Endothelial cell of umbilical vein (primary cell): ENCODE data around the gene PTN. TPM values are rescaled to one million over a fixed set of nuclear protein-coding genes. Genes with fewer than 3 reads are reported as not detected.

Experiments used
- BruUV-seq: library from RNA; stranded (reverse); fragments of 400-500 nt; replicated peaks from 2 replicates; lab custom pipeline; 2021; lab: Mats Ljungman, UMichigan
- CTCF ChIA-PET: fragments of 300-600, 350-600 bp; sonication (Branson Sonifier 250); formaldehyde crosslinking; loops from one replicate; lab custom pipeline; 2021; ENCODE audit warnings: antibody characterized with exemption, inconsistent platforms; lab: Charles Lee
- POLR2A ChIA-PET: fragments of 300-600, 350-600 bp; sonication (Branson Sonifier 250); formaldehyde crosslinking; loops from one replicate; lab custom pipeline; 2021; ENCODE audit warnings: antibody characterized with exemption, inconsistent platforms; lab: Charles Lee
- DNase-seq: peaks from one replicate; pipeline ENCODE4 v3.0.0-alpha.2; 2011; ENCODE audit warnings: low read depth, low spot score
- FAIRE-seq: peaks from 2 replicates; lab custom pipeline; 2011; peaks lifted over from hg19 to GRCh38; lab: Jason Lieb, UNC
- H2AFZ ChIP-seq: 2 replicates; pipeline ENCODE4 v1.6.0; 2012; ENCODE audit warnings: low read depth, low read length, control low read depth, inconsistent platforms
- H3K27ac ChIP-seq: 2 replicates; pipeline ENCODE4 v1.5.1; 2011; ENCODE audit warnings: low read depth, mild to moderate bottlenecking, control low read depth, low read length, moderate library complexity; ENCODE audit not compliant: insufficient read depth
- H3K27me3 ChIP-seq, 2 experiments: 2 replicates each; pipeline versions ENCODE4 v1.6.0 to v1.6.1; 2011; ENCODE audit warnings: low read length in 2 of 2, mixed read lengths in 1 of 2; ENCODE audit not compliant: control insufficient read depth in 2 of 2, insufficient read depth in 2 of 2
- H3K36me3 ChIP-seq, 2 experiments: 2 replicates in 1 of 2; 3 replicates in 1 of 2; pipeline ENCODE4 v1.5.1; 2011; ENCODE audit warnings: low read length in 2 of 2, mild to moderate bottlenecking in 1 of 2, moderate library complexity in 1 of 2; ENCODE audit not compliant: control insufficient read depth in 2 of 2, insufficient read depth in 2 of 2; ENCODE audit errors: extremely low read depth in 1 of 2
- H3K4me1 ChIP-seq: 3 replicates; pipeline ENCODE4 v1.5.1; 2011; ENCODE audit warnings: mild to moderate bottlenecking, low read length; ENCODE audit not compliant: control insufficient read depth, insufficient read depth; ENCODE audit errors: extremely low read depth
- H3K4me2 ChIP-seq: 2 replicates; pipeline ENCODE4 v1.6.1; 2011; ENCODE audit warnings: low read length, control low read depth, mixed read lengths; ENCODE audit not compliant: insufficient read depth
- H3K4me3 ChIP-seq, 3 experiments: fragments of 200-600 bp in 1 of 3; sonication (generic), shearing (Covaris generic) in 1 of 3; replicated peaks in 1 of 3; 2 replicates each; pipeline ENCODE4 v1.5.1; 2011 to 2016; ENCODE audit warnings: control low read depth in 3 of 3, low read length in 3 of 3, mild to moderate bottlenecking in 2 of 3, inconsistent platforms in 1 of 3, low read depth in 1 of 3, moderate library complexity in 1 of 3; ENCODE audit not compliant: insufficient read depth in 1 of 3
- H3K79me2 ChIP-seq: 2 replicates; pipeline ENCODE4 v1.6.0; 2012; ENCODE audit warnings: low read length, inconsistent platforms; ENCODE audit not compliant: control insufficient read depth, insufficient read depth
- H3K9ac ChIP-seq: replicated peaks from 2 replicates; pipeline ENCODE3; 2011; ENCODE audit warnings: low read length, control low read depth; ENCODE audit not compliant: insufficient read depth; ENCODE audit errors: extremely low read depth
- H3K9me1 ChIP-seq: replicated peaks from 3 replicates; pipeline ENCODE4 v1.6.0; 2011; ENCODE audit warnings: mild to moderate bottlenecking, low read length; ENCODE audit not compliant: control insufficient read depth, insufficient read depth; ENCODE audit errors: extremely low read depth
- H3K9me3 ChIP-seq: replicated peaks from 2 replicates; pipeline ENCODE4 v1.5.1; 2012; ENCODE audit warnings: low read length, inconsistent platforms; ENCODE audit not compliant: control insufficient read depth, insufficient read depth
- H4K20me1 ChIP-seq: replicated peaks from 2 replicates; pipeline ENCODE3; 2011; ENCODE audit warnings: mild to moderate bottlenecking, low read length; ENCODE audit not compliant: control insufficient read depth, insufficient read depth; ENCODE audit errors: extremely low read depth
- CTCF ChIP-seq, 2 donors: IDR thresholded peaks; 1 replicate in 1 of 2; 2 replicates in 1 of 2; pipeline ENCODE4 v1.5.1; 2011; ENCODE audit warnings: low read length in 2 of 2, mild to moderate bottlenecking in 2 of 2, moderate library complexity in 2 of 2, control low read depth in 1 of 2, inconsistent platforms in 1 of 2, low read depth in 1 of 2; ENCODE audit not compliant: insufficient read depth in 1 of 2; ENCODE audit errors: extremely low read depth in 1 of 2
- EZH2 ChIP-seq: IDR thresholded peaks from 2 replicates; pipeline ENCODE4 v1.6.1; 2012; ENCODE audit warnings: borderline replicate concordance, low read depth, mild to moderate bottlenecking, moderate library complexity, low read length, inconsistent platforms; ENCODE audit not compliant: severe bottlenecking
- FOS ChIP-seq: IDR thresholded peaks from 2 replicates; pipeline ENCODE4 v1.6.1; 2011; ENCODE audit warnings: mild to moderate bottlenecking, low read length, moderate library complexity, borderline replicate concordance; ENCODE audit not compliant: insufficient read depth
- GATA2 ChIP-seq: IDR thresholded peaks from 2 replicates; pipeline ENCODE4 v1.7.0; 2011; ENCODE audit warnings: low read depth, mild to moderate bottlenecking, moderate library complexity, mixed read lengths, low read length; ENCODE audit not compliant: insufficient read length, insufficient read depth
- JUN ChIP-seq: IDR thresholded peaks from 2 replicates; pipeline ENCODE4 v1.6.1; 2011; ENCODE audit warnings: borderline replicate concordance, low read depth; ENCODE audit not compliant: insufficient read length, insufficient read depth
- MAX ChIP-seq: IDR thresholded peaks from 2 replicates; pipeline ENCODE4 v1.6.1; 2011; ENCODE audit not compliant: insufficient read depth, insufficient read length
- MYC ChIP-seq: IDR thresholded peaks from one replicate; pipeline ENCODE4 v1.6.1; 2011; ENCODE audit warnings: mild to moderate bottlenecking, low read depth, low read length
- POLR2A ChIP-seq: IDR thresholded peaks from 2 replicates; pipeline ENCODE4 v1.6.1; 2012; ENCODE audit warnings: low read depth, mild to moderate bottlenecking, control low read depth, low read length
- POLR2AphosphoS5 ChIP-seq: IDR thresholded peaks from 2 replicates; pipeline ENCODE4 v1.6.1; 2012; ENCODE audit warnings: low read depth, mild to moderate bottlenecking, control low read depth, low read length, moderate library complexity; ENCODE audit not compliant: insufficient read depth
- dilution Hi-C: fragments of 300-500 bp; cut with MboI; formaldehyde crosslinking; loops from one replicate; pipeline ENCODE4 v1.15.0; 2019; ENCODE audit warnings: low sequenced_read_pairs; ENCODE audit not compliant: extremely low pct_ligation_motif_present
- intact Hi-C: fragments of 100-400 bp; cut with micrococcal nuclease; formaldehyde crosslinking; loops from one replicate; pipeline ENCODE4 v1.10.0; 2022
- polyA plus RNA-seq, 4 experiments: library from polyadenylated mRNA; depleted of rRNA in 3 of 4; stranded (reverse) in 3 of 4; unstranded in 1 of 4; fragments of >200 nt; gene quantifications; 2 replicates each; pipeline versions ENCODE4 v1.2.1 to v1.2.3, GENCODE V29; 2011 to 2012; ENCODE audit warnings: missing spikeins in 1 of 4
- total RNA-seq: library from RNA; stranded (reverse); gene quantifications from 2 replicates; pipeline ENCODE4 v1.2.3, GENCODE V29; 2021

PTN gene
- total and polyA plus RNA-seq, 2 donors (not counting 3 experiments of a cell fraction or from before 2014, with no cell fraction given), result 0.07 TPM; not detected in 1

GRCh38 chr7:137242616-137243015 lies 100.9 kb downstream of the PTN start:
- dilution Hi-C loops (no loop called here), intact Hi-C loops (no loop called here)
- POLR2A ChIA-PET, result no interaction called here
- Histone ChIP-seq H3K9ac (no peak overlapping the region), H4K20me1 (no peaks in the 10 kb centered on the region), H3K4me2 (no peak overlapping the region), H3K4me1 (no peaks in the 10 kb centered on the region), H3K9me1 (no peaks in the 10 kb centered on the region), H3K4me3 (no peak overlapping the region), H3K36me3 (no peaks in the 10 kb centered on the region), H2AFZ (no peak overlapping the region), H3K9me3 (no peaks in the 10 kb centered on the region), H3K27me3 (no peaks in the 10 kb centered on the region), H3K79me2 (no peaks in the 10 kb centered on the region), H3K27ac (no peak overlapping the region)
- CTCF ChIA-PET, result no interaction called here
- FAIRE-seq (no peak), DNase-seq (no peak)
- BruUV-seq, result no TSS peak
- no peak for TF ChIP-seq GATA2
- TF ChIP-seq FOS, result no peak
- no peak for TF ChIP-seq JUN
- no peak for TF ChIP-seq CTCF (IDR thresholded peaks at IDR 0.05; ENCODE audit: extremely low read depth in 1 of 2, insufficient read depth in 1 of 2, low read depth in 1 of 2, low read length in 2 of 2)
- TF ChIP-seq POLR2A, result no peak
- TF ChIP-seq MAX, result no peak
- no peak for TF ChIP-seq MYC
- no peak for TF ChIP-seq POLR2AphosphoS5
- TF ChIP-seq EZH2, result no peak
